ENCODE results near the gene IRF2BP1. TPM values are rescaled to one million over a fixed set of nuclear protein-coding genes. Genes with fewer than 3 reads are reported as not detected.
A peak's percentile ranks its signal among the peaks of the same experiment; 100 is the strongest.

Gene IRF2BP1
- polyA plus RNA-seq, 2 of the 4 experiments (the other 2 are of a cell fraction): 10.9 to 23.1 TPM

DNA sequence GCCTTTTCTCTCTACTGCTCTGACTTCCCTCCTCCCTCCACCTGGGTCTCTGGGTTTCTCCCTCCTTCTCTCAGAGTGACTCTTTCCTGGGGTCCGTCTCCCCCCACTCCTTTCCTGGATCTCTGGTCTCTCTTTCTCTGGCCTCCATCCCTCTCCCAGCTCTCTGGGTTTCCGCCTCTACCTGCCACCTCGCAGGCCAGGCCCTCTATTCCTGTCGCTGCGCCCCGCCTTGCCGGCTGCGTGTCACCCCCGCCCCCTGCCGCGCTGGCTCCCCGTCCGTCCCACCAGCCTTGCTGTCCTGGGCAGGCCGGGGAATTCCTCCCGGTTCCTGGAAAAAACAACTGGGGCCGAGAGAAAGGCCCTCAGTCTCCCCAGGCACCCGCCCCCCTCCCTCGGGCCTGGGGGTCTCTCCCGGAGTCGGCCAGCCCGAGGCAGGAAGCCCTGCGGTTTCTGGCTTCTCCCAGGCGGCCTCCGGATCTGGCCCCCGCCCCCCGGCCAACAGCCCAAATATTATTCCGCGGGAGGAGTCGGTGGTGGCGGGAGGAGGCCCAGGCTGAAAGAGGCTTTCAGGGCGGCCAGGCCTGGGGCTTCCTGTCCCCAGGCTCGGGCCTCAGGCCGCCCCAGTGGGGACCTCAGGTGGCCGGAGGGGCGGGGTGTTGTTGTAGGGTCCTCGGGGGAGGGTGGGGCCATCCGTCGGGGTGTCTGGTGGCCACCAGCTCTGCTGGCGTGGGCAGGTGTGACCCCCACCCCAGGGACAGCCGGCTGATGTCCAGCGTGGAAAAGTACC, 9.3 kb downstream of the IRF2BP1 start:
- Histone ChIP-seq H3K27ac (peak overlapping the region in 1 of 2 experiments; percentile 30; a peak in 1 of 6 replicates), H3K9me3 (no peaks in the 10 kb centered on the region), H3K4me1 (peaks cover 8% of the 10 kb centered on the region), H3K4me3 (no peak overlapping the region), H3K4me2 (no peak overlapping the region)
- WGBS (ENCODE audit: missing lambda C conversion rate): 79% methylated on average over 28 of the region's 41 CpGs
- FAIRE-seq: no peak
- ATAC-seq: no peak
- POLR2A ChIA-PET: no interaction called here
- TF ChIP-seq ZC3H11A (IDR thresholded peaks at IDR 0.05) (no peak), POLR2AphosphoS2 (conservative IDR thresholded peaks at IDR 0.05; ENCODE audit: low read length) (no peak), PHF8 (IDR thresholded peaks at IDR 0.05; ENCODE audit: borderline replicate concordance, low read depth) (no peak), HEYL (CRISPR knock-in tag; IDR thresholded peaks at IDR 0.05) (no peak)
- CTCF ChIA-PET: interaction anchor here (0.7 to 2.4 kb wide), 2 partner anchors 12 to 59 kb away, joined by 4 to 9 read pairs; partner anchors contain the start of gene FOXA3
- no peak for DNase-seq (ENCODE audit: low read depth in 1 of 2, low spot score in 1 of 2)

DNA sequence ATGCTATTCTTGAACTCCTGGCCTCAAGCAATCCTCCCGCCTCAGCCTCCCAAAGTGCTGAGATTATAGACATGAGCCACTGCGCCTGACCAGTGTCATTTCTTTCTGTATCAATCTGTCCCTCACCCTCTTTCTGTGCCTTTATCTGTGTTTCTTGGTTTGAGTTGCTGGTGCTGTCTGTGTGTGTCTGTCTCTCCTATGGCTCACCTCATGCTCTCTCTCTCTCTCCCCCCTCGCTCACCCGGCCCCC, 9.9 kb downstream of the IRF2BP1 start:
- TF ChIP-seq GATA3 (IDR thresholded peaks at IDR 0.05; ENCODE audit: borderline replicate concordance) (no peak), MAZ (IDR thresholded peaks at IDR 0.05; ENCODE audit: borderline replicate concordance, low read depth, low read length) (no peak), MYC (IDR thresholded peaks at IDR 0.05; ENCODE audit: borderline replicate concordance, low read length) (no peak), RARB (CRISPR knock-in tag; IDR thresholded peaks at IDR 0.05) (no peak)
- TF ChIP-seq, protein P1, sequence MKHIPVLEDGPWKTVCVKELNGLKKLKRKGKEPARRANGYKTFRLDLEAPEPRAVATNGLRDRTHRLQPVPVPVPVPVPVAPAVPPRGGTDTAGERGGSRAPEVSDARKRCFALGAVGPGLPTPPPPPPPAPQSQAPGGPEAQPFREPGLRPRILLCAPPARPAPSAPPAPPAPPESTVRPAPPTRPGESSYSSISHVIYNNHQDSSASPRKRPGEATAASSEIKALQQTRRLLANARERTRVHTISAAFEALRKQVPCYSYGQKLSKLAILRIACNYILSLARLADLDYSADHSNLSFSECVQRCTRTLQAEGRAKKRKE (CRISPR knock-in tag; IDR thresholded peaks at IDR 0.05; ENCODE audit: low read depth): no peak
- TF ChIP-seq, protein P2, sequence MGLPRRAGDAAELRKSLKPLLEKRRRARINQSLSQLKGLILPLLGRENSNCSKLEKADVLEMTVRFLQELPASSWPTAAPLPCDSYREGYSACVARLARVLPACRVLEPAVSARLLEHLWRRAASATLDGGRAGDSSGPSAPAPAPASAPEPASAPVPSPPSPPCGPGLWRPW (IDR thresholded peaks at IDR 0.05): no peak
- TF ChIP-seq, protein P3, sequence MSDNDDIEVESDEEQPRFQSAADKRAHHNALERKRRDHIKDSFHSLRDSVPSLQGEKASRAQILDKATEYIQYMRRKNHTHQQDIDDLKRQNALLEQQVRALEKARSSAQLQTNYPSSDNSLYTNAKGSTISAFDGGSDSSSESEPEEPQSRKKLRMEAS (IDR thresholded peaks at IDR 0.05): no peak
- TF ChIP-seq, protein P4, sequence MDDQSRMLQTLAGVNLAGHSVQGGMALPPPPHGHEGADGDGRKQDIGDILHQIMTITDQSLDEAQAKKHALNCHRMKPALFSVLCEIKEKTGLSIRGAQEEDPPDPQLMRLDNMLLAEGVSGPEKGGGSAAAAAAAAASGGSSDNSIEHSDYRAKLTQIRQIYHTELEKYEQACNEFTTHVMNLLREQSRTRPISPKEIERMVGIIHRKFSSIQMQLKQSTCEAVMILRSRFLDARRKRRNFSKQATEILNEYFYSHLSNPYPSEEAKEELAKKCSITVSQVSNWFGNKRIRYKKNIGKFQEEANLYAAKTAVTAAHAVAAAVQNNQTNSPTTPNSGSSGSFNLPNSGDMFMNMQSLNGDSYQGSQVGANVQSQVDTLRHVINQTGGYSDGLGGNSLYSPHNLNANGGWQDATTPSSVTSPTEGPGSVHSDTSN (IDR thresholded peaks at IDR 0.05): no peak
- H3K4me3 ChIP-seq: no peak overlapping the region
- POLR2A ChIA-PET: no interaction called here
- CTCF ChIA-PET: interaction anchor here (0.7 to 2.4 kb wide), 2 partner anchors 12 to 58 kb away, joined by 4 to 9 read pairs; partner anchors contain the start of gene FOXA3
- DNase-seq (ENCODE audit: low read depth in 1 of 2, low spot score in 1 of 2) (no peak), ATAC-seq (peak; percentile 30 to 40; a peak in 4 of 6 replicates), FAIRE-seq (no peak)
- peaks cover 2% of the 10 kb centered on the region for H3K4me1 ChIP-seq
- 69% methylated on average over 4 of the region's 4 CpGs for WGBS (ENCODE audit: missing lambda C conversion rate)
- H3K4me2 ChIP-seq: no peak overlapping the region
- no peaks in the 10 kb centered on the region for H3K9me3 ChIP-seq
- H3K27ac ChIP-seq: peak overlapping the region in 1 of 2 experiments; percentile 30; a peak in 1 of 6 replicates

DNA sequence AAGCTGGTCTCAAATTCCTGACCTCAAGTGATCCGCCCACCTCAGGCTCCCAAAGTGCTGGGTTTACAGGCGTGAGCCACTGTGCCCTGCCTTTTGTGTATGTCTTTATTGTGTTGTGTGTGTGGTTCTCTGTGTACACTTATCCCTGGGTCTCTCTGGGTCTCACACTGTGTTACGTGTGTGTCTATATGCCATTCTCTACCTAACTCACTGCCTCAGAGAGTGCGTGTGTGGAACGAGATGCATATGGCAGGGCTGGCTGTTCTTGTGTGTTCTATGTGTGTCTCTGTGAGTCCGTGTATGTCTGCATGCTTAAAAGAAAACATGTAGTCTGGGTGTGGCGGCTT, 11.3 kb downstream of the IRF2BP1 start:
- TF ChIP-seq MYC (IDR thresholded peaks at IDR 0.05; ENCODE audit: borderline replicate concordance, low read length): no peak
- TF ChIP-seq, protein P2 (IDR thresholded peaks at IDR 0.05): no peak
- no peak for TF ChIP-seq FOSB (CRISPR knock-in tag; IDR thresholded peaks at IDR 0.05)
- TF ChIP-seq, protein P5, sequence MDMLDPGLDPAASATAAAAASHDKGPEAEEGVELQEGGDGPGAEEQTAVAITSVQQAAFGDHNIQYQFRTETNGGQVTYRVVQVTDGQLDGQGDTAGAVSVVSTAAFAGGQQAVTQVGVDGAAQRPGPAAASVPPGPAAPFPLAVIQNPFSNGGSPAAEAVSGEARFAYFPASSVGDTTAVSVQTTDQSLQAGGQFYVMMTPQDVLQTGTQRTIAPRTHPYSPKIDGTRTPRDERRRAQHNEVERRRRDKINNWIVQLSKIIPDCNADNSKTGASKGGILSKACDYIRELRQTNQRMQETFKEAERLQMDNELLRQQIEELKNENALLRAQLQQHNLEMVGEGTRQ (IDR thresholded peaks at IDR 0.05): no peak
- TF ChIP-seq, protein P6, sequence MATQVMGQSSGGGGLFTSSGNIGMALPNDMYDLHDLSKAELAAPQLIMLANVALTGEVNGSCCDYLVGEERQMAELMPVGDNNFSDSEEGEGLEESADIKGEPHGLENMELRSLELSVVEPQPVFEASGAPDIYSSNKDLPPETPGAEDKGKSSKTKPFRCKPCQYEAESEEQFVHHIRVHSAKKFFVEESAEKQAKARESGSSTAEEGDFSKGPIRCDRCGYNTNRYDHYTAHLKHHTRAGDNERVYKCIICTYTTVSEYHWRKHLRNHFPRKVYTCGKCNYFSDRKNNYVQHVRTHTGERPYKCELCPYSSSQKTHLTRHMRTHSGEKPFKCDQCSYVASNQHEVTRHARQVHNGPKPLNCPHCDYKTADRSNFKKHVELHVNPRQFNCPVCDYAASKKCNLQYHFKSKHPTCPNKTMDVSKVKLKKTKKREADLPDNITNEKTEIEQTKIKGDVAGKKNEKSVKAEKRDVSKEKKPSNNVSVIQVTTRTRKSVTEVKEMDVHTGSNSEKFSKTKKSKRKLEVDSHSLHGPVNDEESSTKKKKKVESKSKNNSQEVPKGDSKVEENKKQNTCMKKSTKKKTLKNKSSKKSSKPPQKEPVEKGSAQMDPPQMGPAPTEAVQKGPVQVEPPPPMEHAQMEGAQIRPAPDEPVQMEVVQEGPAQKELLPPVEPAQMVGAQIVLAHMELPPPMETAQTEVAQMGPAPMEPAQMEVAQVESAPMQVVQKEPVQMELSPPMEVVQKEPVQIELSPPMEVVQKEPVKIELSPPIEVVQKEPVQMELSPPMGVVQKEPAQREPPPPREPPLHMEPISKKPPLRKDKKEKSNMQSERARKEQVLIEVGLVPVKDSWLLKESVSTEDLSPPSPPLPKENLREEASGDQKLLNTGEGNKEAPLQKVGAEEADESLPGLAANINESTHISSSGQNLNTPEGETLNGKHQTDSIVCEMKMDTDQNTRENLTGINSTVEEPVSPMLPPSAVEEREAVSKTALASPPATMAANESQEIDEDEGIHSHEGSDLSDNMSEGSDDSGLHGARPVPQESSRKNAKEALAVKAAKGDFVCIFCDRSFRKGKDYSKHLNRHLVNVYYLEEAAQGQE (IDR thresholded peaks at IDR 0.05): no peak
- no peak for TF ChIP-seq EP300 (IDR thresholded peaks at IDR 0.05)
- TF ChIP-seq FOSL2 (IDR thresholded peaks at IDR 0.05): no peak
- no peak for TF ChIP-seq FOSL2 (CRISPR knock-in tag; IDR thresholded peaks at IDR 0.05)
- POLR2A ChIA-PET: no interaction called here
- CTCF ChIA-PET: interaction anchor here (0.7 to 1.5 kb wide), 3 partner anchors 8 to 58 kb away, joined by 5 to 12 read pairs (median 7); partner anchors contain the start of gene FOXA3
- FAIRE-seq (no peak), ATAC-seq (no peak), DNase-seq (ENCODE audit: low read depth in 1 of 2, low spot score in 1 of 2) (no peak)
- Histone ChIP-seq H3K4me1 (no peaks in the 10 kb centered on the region), H3K4me2 (no peak overlapping the region), H3K4me3 (no peak overlapping the region), H3K9me3 (no peaks in the 10 kb centered on the region), H3K27ac (no peak overlapping the region)
- 87% methylated on average over 7 of the region's 7 CpGs for WGBS (ENCODE audit: missing lambda C conversion rate)

Measured in A549 (cell line).